ENCODE measurements around the gene ZNF662.
A peak's percentile ranks its signal among the peaks of the same experiment; 100 is the strongest.

The ZNF662 gene

GRCh38 chr3:42906070-42906847 lies at the start of gene ZNF662:
ZNF662 (plus strand) TSS chr3:42906142; CDS start chr3:42908115, 1,973 bp downstream.
- DNase-seq (ENCODE audit: low spot score) = peak; percentile 46

GRCh38 chr3:42856544-42856943 lies 49.4 kb upstream of the ZNF662 start:
- DNase-seq (ENCODE audit: low spot score) = no peak

GRCh38 chr3:42864321-42864950 lies 41.5 kb upstream of the ZNF662 start:
- no peak for DNase-seq (ENCODE audit: low spot score)

- DNase-seq (ENCODE audit: low spot score) = no peak
These were observed 40.7 kb upstream of the ZNF662 start for GRCh38 chr3:42865256-42865655.

GRCh38 chr3:42867138-42867537 lies 38.8 kb upstream of the ZNF662 start:
- no peak for DNase-seq (ENCODE audit: low spot score)

- DNase-seq (ENCODE audit: low spot score) = no peak
These were observed 37.1 kb upstream of the ZNF662 start for GRCh38 chr3:42868841-42869240.

GRCh38 chr3:42871592-42872196 lies 34.2 kb upstream of the ZNF662 start:
- DNase-seq (ENCODE audit: low spot score) = no peak

- no peak for DNase-seq (ENCODE audit: low spot score)
These were observed 33.2 kb upstream of the ZNF662 start for GRCh38 chr3:42872718-42873117.

GRCh38 chr3:42873221-42873982 lies 32.5 kb upstream of the ZNF662 start:
- peak; percentile 50 for DNase-seq (ENCODE audit: low spot score)

GRCh38 chr3:42874749-42875148 lies 31.2 kb upstream of the ZNF662 start:
- DNase-seq (ENCODE audit: low spot score) = no peak

- DNase-seq (ENCODE audit: low spot score) = no peak
These were observed 30.4 kb upstream of the ZNF662 start, which contains the start of gene CYP8B1 for GRCh38 chr3:42875325-42876151. CYP8B1 (minus strand) TSS chr3:42875879; CDS start chr3:42875816, 63 bp downstream.

- no peak for DNase-seq (ENCODE audit: low spot score)
These were observed 29.5 kb upstream of the ZNF662 start for GRCh38 chr3:42876401-42876800.

GRCh38 chr3:42876940-42877720 lies 28.8 kb upstream of the ZNF662 start:
- DNase-seq (ENCODE audit: low spot score) = peak; percentile 70

- DNase-seq (ENCODE audit: low spot score) = no peak
These were observed 28.1 kb upstream of the ZNF662 start for GRCh38 chr3:42877881-42878280.

GRCh38 chr3:42880183-42880582 lies 25.8 kb upstream of the ZNF662 start:
- no peak for DNase-seq (ENCODE audit: low spot score)

GRCh38 chr3:42880601-42881451 lies 25.1 kb upstream of the ZNF662 start:
- DNase-seq (ENCODE audit: low spot score) = peak; percentile 90

GRCh38 chr3:42883251-42883930 lies 22.6 kb upstream of the ZNF662 start:
- peak; percentile 70 for DNase-seq (ENCODE audit: low spot score)

GRCh38 chr3:42884324-42884723 lies 21.6 kb upstream of the ZNF662 start:
- peak; percentile 31 for DNase-seq (ENCODE audit: low spot score)

- no peak for DNase-seq (ENCODE audit: low spot score)
These were observed 19.6 kb upstream of the ZNF662 start for GRCh38 chr3:42886294-42886822.
